Trophoblast cell (in vitro differentiated cells and primary cell): Measurements from ENCODE around the gene KMO.
A peak's percentile ranks its signal among the peaks of the same experiment; 100 is the strongest.

Experiments
- DNase-seq, 2 donors: peaks; one replicate each; pipeline ENCODE4 v3.0.0-alpha.2; 2016
- H2AFZ ChIP-seq: 2 replicates; pipeline ENCODE4 v1.6.1; 2013; ENCODE audit warnings: low read length, moderate library complexity, mild to moderate bottlenecking; ENCODE audit not compliant: insufficient read depth, poor library complexity
- H2AK5ac ChIP-seq: 2 replicates; pipeline ENCODE4 v1.6.1; 2013; ENCODE audit warnings: mild to moderate bottlenecking, low read length
- H2BK120ac ChIP-seq: 2 replicates; pipeline ENCODE4 v1.6.1; 2013; ENCODE audit warnings: low read length, mild to moderate bottlenecking, moderate library complexity; ENCODE audit not compliant: insufficient read depth, poor library complexity
- H2BK12ac ChIP-seq: 2 replicates; pipeline ENCODE4 v1.6.1; 2013; ENCODE audit warnings: mild to moderate bottlenecking, low read length, moderate library complexity
- H2BK5ac ChIP-seq: 2 replicates; pipeline ENCODE4 v1.6.1; 2013; ENCODE audit warnings: low read length, low read depth, moderate library complexity, mild to moderate bottlenecking; ENCODE audit not compliant: poor library complexity
- H3K14ac ChIP-seq: 2 replicates; pipeline ENCODE4 v1.6.1; 2013; ENCODE audit warnings: mild to moderate bottlenecking, low read length
- H3K18ac ChIP-seq: 2 replicates; pipeline ENCODE4 v1.6.1; 2013; ENCODE audit warnings: mild to moderate bottlenecking, low read length
- H3K23ac ChIP-seq: 2 replicates; pipeline ENCODE4 v1.6.1; 2013; ENCODE audit warnings: low read length
- H3K27ac ChIP-seq: 2 replicates; pipeline ENCODE4 v1.5.1; 2013; ENCODE audit warnings: low read depth, mild to moderate bottlenecking, inconsistent platforms, low read length, moderate library complexity
- H3K27me3 ChIP-seq: 2 replicates; pipeline ENCODE4 v1.6.1; 2013; ENCODE audit warnings: inconsistent platforms, mild to moderate bottlenecking, low read length, moderate library complexity; ENCODE audit not compliant: insufficient read depth
- H3K36me3 ChIP-seq, 2 experiments: 1 replicate in 1 of 2; 2 replicates in 1 of 2; pipeline ENCODE4 v1.6.1; 2013; ENCODE audit warnings: low read length in 2 of 2, mild to moderate bottlenecking in 2 of 2, moderate library complexity in 1 of 2; ENCODE audit not compliant: insufficient read depth in 2 of 2, control insufficient read depth in 1 of 2
- H3K4ac ChIP-seq: 2 replicates; pipeline ENCODE4 v1.6.1; 2013; ENCODE audit warnings: low read depth, mild to moderate bottlenecking, low read length, moderate library complexity
- H3K4me1 ChIP-seq, 2 experiments: 1 replicate in 1 of 2; 2 replicates in 1 of 2; pipeline ENCODE4 v1.6.1; 2013; ENCODE audit warnings: low read length in 2 of 2, mild to moderate bottlenecking in 2 of 2, moderate library complexity in 1 of 2; ENCODE audit not compliant: insufficient read depth in 2 of 2, control insufficient read depth in 1 of 2
- H3K4me2 ChIP-seq: 2 replicates; pipeline ENCODE4 v1.6.1; 2013; ENCODE audit warnings: inconsistent platforms, mild to moderate bottlenecking, low read length, moderate library complexity
- H3K4me3 ChIP-seq: 2 replicates; pipeline ENCODE4 v1.5.1; 2013; ENCODE audit warnings: mild to moderate bottlenecking, low read depth, low read length, inconsistent platforms
- H3K79me1 ChIP-seq: one replicate; pipeline ENCODE4 v1.6.1; 2013; ENCODE audit warnings: low read length
- H3K79me2 ChIP-seq: 2 replicates; pipeline ENCODE4 v1.6.1; 2013; ENCODE audit warnings: low read length, mild to moderate bottlenecking; ENCODE audit not compliant: control insufficient read depth, insufficient read depth, poor library complexity
- H3K9ac ChIP-seq: 2 replicates; pipeline ENCODE4 v1.6.1; 2013; ENCODE audit warnings: mild to moderate bottlenecking, low read length
- H3K9me3 ChIP-seq: 2 replicates; pipeline ENCODE4 v1.6.1; 2013; ENCODE audit warnings: low read depth, mild to moderate bottlenecking, control low read depth, inconsistent platforms, low read length; ENCODE audit not compliant: insufficient read depth
- H4K12ac ChIP-seq: 2 replicates; pipeline ENCODE4 v1.6.1; 2013; ENCODE audit warnings: low read depth, mild to moderate bottlenecking, low read length, moderate library complexity
- H4K8ac ChIP-seq: 2 replicates; pipeline ENCODE4 v1.6.1; 2013; ENCODE audit warnings: low read depth, mild to moderate bottlenecking, low read length, moderate library complexity
- H4K91ac ChIP-seq: one replicate; pipeline ENCODE4 v1.6.1; 2013; ENCODE audit warnings: low read depth, mild to moderate bottlenecking, low read length, moderate library complexity
- WGBS: extraction: QIAGEN DNeasy Blood & Tissue Kit; methylation state at CpG from one replicate; pipeline ENCODE4 v1.1.7; 2013; ENCODE audit warnings: missing lambda C conversion rate; ENCODE audit not compliant: insufficient read length, insufficient coverage; ENCODE audit errors: extremely low coverage; 5-methylcytosine and 5-hydroxymethylcytosine counted together

Gene KMO

GRCh38 chr1:241600496-241600901 is 68.3 kb downstream of the KMO start:
- H3K4me1 ChIP-seq, result peaks cover 4 to 7% of the 10 kb centered on the region in 2 experiments
- H3K9ac ChIP-seq, result no peak overlapping the region
- no peaks in the 10 kb centered on the region for H3K9me3 ChIP-seq
- H3K4me3 ChIP-seq, result no peak overlapping the region
- no peak overlapping the region for H3K14ac ChIP-seq
- H3K79me2 ChIP-seq, result no peaks in the 10 kb centered on the region
- H3K4me2 ChIP-seq, result no peak overlapping the region
- H3K79me1 ChIP-seq, result no peaks in the 10 kb centered on the region
- DNase-seq, result no peak
- H4K8ac ChIP-seq, result no peak overlapping the region
- no peak overlapping the region for H4K12ac ChIP-seq
- peaks cover 5 to 10% of the 10 kb centered on the region in 2 experiments for H3K36me3 ChIP-seq
- H3K4ac ChIP-seq, result no peak overlapping the region
- H2AFZ ChIP-seq, result no peak overlapping the region
- H2BK120ac ChIP-seq, result no peak overlapping the region
- no peak overlapping the region for H2BK12ac ChIP-seq
- H3K27me3 ChIP-seq, result no peaks in the 10 kb centered on the region
- no peak overlapping the region for H2AK5ac ChIP-seq
- no peak overlapping the region for H2BK5ac ChIP-seq
- no peak overlapping the region for H3K18ac ChIP-seq
- WGBS, result no CpG with 5 or more reads among the region's 2 CpGs
- no peak overlapping the region for H4K91ac ChIP-seq
- H3K27ac ChIP-seq, result no peak overlapping the region
- peak overlapping the region; percentile 53 for H3K23ac ChIP-seq

GRCh38 chr1:241603731-241604245 is 71.6 kb downstream of the KMO start:
- Histone ChIP-seq H3K4me3 (no peak overlapping the region), H3K4me2 (no peak overlapping the region), H2BK5ac (no peak overlapping the region), H2AK5ac (no peak overlapping the region), H4K8ac (no peak overlapping the region), H3K4me1 (peaks cover 0 to 4% of the 10 kb centered on the region in 2 experiments), H3K4ac (no peak overlapping the region), H3K79me2 (no peaks in the 10 kb centered on the region), H3K79me1 (no peaks in the 10 kb centered on the region), H2BK12ac (no peak overlapping the region), H4K91ac (no peak overlapping the region), H3K27me3 (no peaks in the 10 kb centered on the region), H3K9me3 (no peaks in the 10 kb centered on the region), H3K27ac (no peak overlapping the region), H2AFZ (no peak overlapping the region), H3K23ac (no peak overlapping the region), H4K12ac (no peak overlapping the region), H3K36me3 (peaks cover 4 to 8% of the 10 kb centered on the region in 2 experiments), H3K9ac (no peak overlapping the region), H3K18ac (no peak overlapping the region), H2BK120ac (no peak overlapping the region), H3K14ac (no peak overlapping the region)
- no peak for DNase-seq
- no CpG with 5 or more reads among the region's 3 CpGs for WGBS

GRCh38 chr1:241605146-241605805 is 73.1 kb downstream of the KMO start:
- Histone ChIP-seq H2BK5ac (no peak overlapping the region), H3K36me3 (peaks cover 4 to 9% of the 10 kb centered on the region in 2 experiments), H3K9ac (peak overlapping the region; percentile 41), H3K79me2 (no peaks in the 10 kb centered on the region), H2AFZ (no peak overlapping the region), H4K8ac (no peak overlapping the region), H4K91ac (no peak overlapping the region), H3K4me1 (peaks cover 0 to 4% of the 10 kb centered on the region in 2 experiments), H3K27me3 (no peaks in the 10 kb centered on the region), H3K18ac (no peak overlapping the region), H3K14ac (no peak overlapping the region), H3K4me3 (no peak overlapping the region), H4K12ac (no peak overlapping the region), H2BK120ac (no peak overlapping the region), H3K4ac (no peak overlapping the region), H2BK12ac (no peak overlapping the region), H3K23ac (peak overlapping the region; percentile 83), H3K9me3 (no peaks in the 10 kb centered on the region), H3K4me2 (no peak overlapping the region), H3K27ac (no peak overlapping the region), H2AK5ac (no peak overlapping the region), H3K79me1 (no peaks in the 10 kb centered on the region)
- no CpG with 5 or more reads among the region's 9 CpGs for WGBS
- peak; percentile 38 to 48 for DNase-seq

GRCh38 chr1:241606544-241606943 is 74.4 kb downstream of the KMO start:
- no CpG with 5 or more reads among the region's 5 CpGs for WGBS
- no peak overlapping the region for H2BK12ac ChIP-seq
- no peak overlapping the region for H3K4me3 ChIP-seq
- H3K4me1 ChIP-seq, result peaks cover 0 to 4% of the 10 kb centered on the region in 2 experiments
- H4K91ac ChIP-seq, result no peak overlapping the region
- no peak overlapping the region for H3K9ac ChIP-seq
- no peaks in the 10 kb centered on the region for H3K9me3 ChIP-seq
- H3K27ac ChIP-seq, result no peak overlapping the region
- H2BK120ac ChIP-seq, result no peak overlapping the region
- no peak overlapping the region for H2BK5ac ChIP-seq
- DNase-seq, result no peak
- no peak overlapping the region for H4K8ac ChIP-seq
- H3K79me1 ChIP-seq, result no peaks in the 10 kb centered on the region
- H3K4me2 ChIP-seq, result no peak overlapping the region
- H3K4ac ChIP-seq, result no peak overlapping the region
- no peak overlapping the region for H3K18ac ChIP-seq
- H3K36me3 ChIP-seq, result peaks cover 4 to 9% of the 10 kb centered on the region in 2 experiments
- no peak overlapping the region for H2AFZ ChIP-seq
- no peaks in the 10 kb centered on the region for H3K79me2 ChIP-seq
- H3K23ac ChIP-seq, result no peak overlapping the region
- no peak overlapping the region for H3K14ac ChIP-seq
- H2AK5ac ChIP-seq, result no peak overlapping the region
- no peak overlapping the region for H4K12ac ChIP-seq
- no peaks in the 10 kb centered on the region for H3K27me3 ChIP-seq
